Fibroblast of pulmonary artery (primary cell): Measurements from ENCODE around the gene GAP43.

ENCODE experiments used
- DNase-seq: peaks from one replicate; pipeline ENCODE4 v3.0.0-alpha.2; 2010; ENCODE audit warnings: low read depth
- H3K4me3 ChIP-seq: replicated peaks from 2 replicates; pipeline ENCODE4 v1.5.1; 2011; ENCODE audit warnings: low read depth, mild to moderate bottlenecking, control low read depth, low read length, moderate library complexity
- CTCF ChIP-seq: IDR thresholded peaks from 2 replicates; pipeline ENCODE4 v1.5.1; 2011; ENCODE audit warnings: mild to moderate bottlenecking, control low read depth, low read length, inconsistent platforms; ENCODE audit errors: missing control alignments

The GAP43 gene

DNA sequence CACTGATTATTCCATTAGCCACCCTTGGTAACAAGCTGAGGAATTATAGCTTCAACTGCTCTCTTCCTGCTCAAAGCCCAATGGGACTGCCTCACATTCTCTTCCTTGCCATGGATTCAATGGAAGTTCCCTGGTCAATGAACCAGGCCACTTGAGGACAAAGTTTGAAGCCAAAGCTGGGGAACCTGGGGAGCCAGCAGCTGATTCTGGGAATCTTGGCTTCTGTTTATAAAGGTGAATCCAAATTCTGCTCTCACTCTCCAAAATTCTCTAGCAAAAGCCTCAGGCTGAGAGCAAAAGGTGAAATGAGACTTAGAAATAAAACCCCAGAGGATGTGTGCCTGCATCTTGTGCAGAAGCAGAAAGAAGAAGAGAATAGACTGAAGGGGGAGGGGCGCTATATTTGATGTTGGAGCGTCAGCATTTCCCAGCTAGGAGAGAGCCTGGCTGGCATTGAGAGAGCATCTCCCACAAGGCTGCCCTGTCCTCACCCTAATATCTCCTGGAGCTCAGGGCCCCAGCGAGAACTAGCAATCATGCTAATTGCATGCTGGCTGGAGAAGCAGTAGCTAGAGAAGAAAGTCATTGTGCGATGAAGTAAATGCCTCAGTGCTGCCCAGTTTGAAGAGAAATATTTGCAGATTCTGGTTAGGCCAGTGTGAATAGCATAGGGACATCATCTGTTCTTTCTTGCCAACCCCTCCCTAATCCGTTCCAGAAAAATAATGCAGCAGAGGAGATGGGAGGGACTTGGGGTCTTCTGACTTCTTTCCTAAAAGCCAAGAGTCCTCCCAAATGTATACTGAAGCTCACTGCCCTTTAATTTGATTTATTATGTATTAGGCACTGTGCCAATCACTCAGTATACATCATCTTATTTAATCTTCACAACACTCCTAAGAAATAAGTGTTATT lies 34.9 kb upstream of the GAP43 start:
- H3K4me3 ChIP-seq: no peak overlapping the region
- DNase-seq: no peak
- TF ChIP-seq CTCF: no peak

GRCh38 chr3:115590873-115591272 lies 32.4 kb upstream of the GAP43 start:
- H3K4me3 ChIP-seq: no peak overlapping the region
- TF ChIP-seq CTCF: no peak
- DNase-seq: no peak

DNA sequence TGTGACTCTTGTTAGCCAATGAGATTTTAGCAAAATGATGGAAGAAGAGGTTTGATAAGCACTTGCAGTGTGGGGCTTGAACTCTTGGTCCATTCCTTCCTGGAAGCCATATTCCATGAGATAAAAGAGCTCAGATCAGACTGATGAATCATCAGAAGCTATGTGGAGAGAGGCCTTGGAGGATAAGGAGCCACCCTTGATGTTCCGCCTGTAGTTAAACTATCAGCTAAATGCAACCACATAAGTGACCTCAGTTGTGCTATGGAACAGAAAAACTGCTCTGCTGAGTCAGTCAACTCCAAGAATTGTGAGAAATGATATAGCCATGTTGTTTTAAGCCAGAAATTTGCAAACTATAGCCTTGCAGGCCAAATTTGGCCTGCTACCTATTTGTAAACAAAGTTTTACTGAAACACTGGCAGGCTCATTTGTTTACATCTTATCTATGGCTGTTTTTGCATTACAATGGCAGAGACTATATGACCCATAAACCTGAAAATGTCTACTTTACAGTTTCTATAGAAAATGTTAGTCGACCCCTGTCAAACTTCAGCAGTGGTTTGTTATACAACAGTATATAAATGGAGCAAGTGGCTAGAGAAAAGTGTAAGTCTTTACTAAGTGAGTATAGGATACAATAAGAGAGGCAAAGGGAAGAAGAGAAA lies 27.6 kb upstream of the GAP43 start:
- no peak overlapping the region for H3K4me3 ChIP-seq
- TF ChIP-seq CTCF: no peak
- peak; percentile 6 for DNase-seq

DNA sequence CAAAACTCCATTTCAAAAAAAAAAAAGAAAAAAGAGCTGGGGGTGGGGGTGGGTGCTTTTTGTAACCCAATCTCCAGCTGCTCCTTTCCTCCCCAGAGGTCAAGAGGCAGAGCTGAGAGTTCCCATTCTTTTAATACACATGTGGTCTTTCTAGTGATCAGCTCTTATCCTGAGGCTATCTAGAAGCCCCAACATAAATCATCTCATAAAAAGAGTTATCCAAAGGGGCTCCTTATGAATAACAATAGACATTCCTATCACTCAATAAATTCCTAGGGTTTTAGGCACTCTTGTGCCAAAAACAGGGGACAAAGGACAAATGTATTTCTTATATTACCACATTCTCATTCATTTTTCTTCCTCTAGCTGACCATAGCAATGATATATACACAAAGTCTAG lies 25.1 kb upstream of the GAP43 start:
- H3K4me3 ChIP-seq: no peak overlapping the region
- no peak for TF ChIP-seq CTCF
- no peak for DNase-seq

GRCh38 chr3:115602194-115602593 lies 21.1 kb upstream of the GAP43 start:
- no peak for TF ChIP-seq CTCF
- no peak overlapping the region for H3K4me3 ChIP-seq
- DNase-seq: no peak

DNA sequence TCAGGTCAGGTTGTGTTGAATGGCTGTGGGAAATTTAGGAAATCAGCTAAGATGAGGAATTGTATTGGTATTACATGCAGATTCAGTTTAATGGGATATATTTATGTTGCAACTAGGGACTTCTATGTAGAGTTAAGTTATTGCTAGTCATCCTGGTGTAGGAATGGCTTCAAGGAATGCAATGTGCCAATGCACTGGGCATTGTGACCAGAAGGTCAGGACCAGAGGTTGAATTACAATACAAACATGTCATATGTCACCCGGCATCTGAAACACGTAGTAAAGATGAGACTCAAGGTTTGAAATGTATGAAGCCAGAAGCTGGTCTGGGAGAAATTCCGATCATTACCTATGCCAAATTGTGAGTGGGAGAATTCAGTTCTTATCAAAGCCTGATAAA lies 11.7 kb upstream of the GAP43 start:
- H3K4me3 ChIP-seq: no peak overlapping the region
- TF ChIP-seq CTCF: no peak
- no peak for DNase-seq
